Loucy (cell line): Measurements from ENCODE around the gene ZCWPW1.

ENCODE experiments used
- EZH2phosphoT487 ChIP-seq: fragments of 200-600 bp; IDR thresholded peaks from 2 replicates; pipeline ENCODE4 v1.6.1; 2018; ENCODE audit warnings: antibody characterized with exemption, mild to moderate bottlenecking, moderate library complexity, borderline replicate concordance
- TF ChIP-seq, protein P1 (sequence below): fragments of 200-600 bp; sonication (generic); conservative IDR thresholded peaks from 2 replicates; pipeline ENCODE4 v1.5.1; 2014; ENCODE audit warnings: mild to moderate bottlenecking, antibody characterized with exemption, low read length

- TF ChIP-seq, protein P1, sequence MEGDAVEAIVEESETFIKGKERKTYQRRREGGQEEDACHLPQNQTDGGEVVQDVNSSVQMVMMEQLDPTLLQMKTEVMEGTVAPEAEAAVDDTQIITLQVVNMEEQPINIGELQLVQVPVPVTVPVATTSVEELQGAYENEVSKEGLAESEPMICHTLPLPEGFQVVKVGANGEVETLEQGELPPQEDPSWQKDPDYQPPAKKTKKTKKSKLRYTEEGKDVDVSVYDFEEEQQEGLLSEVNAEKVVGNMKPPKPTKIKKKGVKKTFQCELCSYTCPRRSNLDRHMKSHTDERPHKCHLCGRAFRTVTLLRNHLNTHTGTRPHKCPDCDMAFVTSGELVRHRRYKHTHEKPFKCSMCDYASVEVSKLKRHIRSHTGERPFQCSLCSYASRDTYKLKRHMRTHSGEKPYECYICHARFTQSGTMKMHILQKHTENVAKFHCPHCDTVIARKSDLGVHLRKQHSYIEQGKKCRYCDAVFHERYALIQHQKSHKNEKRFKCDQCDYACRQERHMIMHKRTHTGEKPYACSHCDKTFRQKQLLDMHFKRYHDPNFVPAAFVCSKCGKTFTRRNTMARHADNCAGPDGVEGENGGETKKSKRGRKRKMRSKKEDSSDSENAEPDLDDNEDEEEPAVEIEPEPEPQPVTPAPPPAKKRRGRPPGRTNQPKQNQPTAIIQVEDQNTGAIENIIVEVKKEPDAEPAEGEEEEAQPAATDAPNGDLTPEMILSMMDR, result no peak
- no peak for TF ChIP-seq EZH2phosphoT487
These were observed 4.7 kb upstream of the ZCWPW1 start for GRCh38 chr7:100433276-100433591.
